GM18502 (cell line): Measurements from ENCODE around the gene OTUB1.

ENCODE experiments used
- ATAC-seq: cut with Tn5 transposase; IDR thresholded peaks from one replicate; pipeline ENCODE4 v1.9.1; 2021; ENCODE audit warnings: mild to moderate bottlenecking; ENCODE audit not compliant: unreplicated experiment, poor library complexity

Gene OTUB1

DNA sequence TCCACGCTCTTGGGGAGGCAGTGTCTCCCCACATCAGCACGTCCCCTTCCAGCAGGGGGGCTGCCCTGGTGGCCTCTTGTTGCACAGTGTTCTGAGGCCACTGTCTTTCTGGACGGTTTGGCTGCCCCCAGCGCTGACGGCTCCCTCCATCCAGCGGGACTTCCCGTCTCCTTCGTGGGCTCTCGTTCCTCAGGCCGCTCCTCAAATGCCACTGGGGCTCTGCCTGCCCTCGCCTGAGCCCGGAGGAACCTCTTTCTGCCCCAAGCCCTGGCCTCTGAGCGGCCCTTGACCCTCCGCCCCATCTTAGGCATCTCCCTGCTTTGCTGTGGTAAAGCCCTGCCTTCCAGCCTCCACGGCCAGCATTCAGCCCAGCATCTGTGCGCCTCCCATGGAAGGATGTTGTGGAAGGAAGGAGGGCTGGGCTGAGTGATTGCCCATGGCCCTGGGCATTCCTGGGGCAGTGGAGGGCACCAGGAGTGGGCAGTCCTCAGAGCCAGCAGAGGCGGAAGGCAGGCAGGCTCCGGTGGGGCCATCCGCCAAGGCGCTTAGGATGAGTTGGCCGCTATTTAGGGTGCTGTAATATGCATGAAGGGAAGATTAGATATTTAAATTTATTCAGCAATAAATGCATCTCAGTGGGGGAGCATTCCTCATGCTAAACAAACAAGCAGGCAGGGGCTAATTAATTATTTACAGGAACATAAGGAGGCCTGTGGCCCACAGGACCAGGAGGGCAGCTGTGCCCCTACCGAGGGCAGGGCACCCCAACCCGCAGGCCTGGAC lies 17.8 kb downstream of the OTUB1 start:
- ATAC-seq: no peak

DNA sequence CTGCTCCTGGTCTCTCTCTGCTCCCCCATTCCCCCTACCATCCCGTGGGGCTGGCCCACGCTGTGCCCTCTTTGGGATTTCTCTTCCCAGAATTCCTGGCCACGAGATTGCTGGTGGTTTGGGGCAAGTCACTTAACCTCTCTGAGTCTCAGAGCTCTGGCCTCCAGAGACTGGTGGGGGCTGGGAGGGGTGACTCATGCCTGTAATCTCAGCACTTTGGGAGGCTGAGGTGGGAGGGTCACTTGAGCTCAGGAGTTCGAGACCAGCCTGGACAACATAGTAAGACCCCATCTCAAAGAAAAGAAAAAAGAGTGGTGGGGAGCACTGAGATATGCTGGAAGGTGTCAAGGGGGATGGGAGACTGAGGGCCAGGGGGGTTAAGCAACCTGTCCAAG lies 18.3 kb downstream of the OTUB1 start:
- ATAC-seq: no peak

DNA sequence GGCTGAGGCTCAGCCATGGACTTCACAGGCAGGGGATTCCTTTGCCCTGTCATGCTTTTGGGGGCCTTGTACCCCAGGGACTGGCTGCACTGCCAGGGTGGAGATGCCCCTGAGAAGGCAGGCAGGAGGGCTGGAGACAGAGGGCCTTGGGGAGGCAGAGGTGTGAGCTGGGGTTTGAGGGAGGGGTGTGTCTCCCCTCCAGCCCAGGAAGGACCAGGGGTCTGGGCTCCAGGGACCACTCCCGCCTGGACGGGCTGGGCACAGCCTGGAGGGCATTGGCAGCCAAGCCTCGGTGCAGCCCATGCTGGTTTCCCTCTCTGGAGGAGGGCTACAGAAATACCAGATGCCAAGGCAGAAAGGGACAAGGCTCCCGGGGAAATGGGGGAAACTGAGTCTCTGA lies 19.5 kb downstream of the OTUB1 start:
- ATAC-seq: no peak

DNA sequence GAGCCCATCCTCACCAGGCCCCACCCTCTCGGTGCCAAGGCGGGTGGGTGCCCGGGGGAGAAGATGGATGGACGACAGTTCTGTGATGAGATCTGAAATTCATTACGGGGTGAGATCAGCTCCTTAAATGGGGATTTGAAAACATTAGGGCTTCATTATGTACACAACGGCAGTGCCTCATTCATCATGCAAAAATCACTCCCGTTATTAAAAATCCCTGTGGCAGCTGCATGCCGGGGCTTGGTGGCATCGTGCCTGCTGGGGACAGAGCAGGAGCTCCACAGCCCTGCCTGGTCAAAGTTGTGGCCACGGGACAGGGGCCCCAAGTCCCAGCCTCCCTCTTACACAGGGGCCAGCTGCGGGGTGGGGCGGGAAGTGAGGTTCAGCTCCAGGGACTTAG lies 20.2 kb downstream of the OTUB1 start:
- ATAC-seq: no peak

DNA sequence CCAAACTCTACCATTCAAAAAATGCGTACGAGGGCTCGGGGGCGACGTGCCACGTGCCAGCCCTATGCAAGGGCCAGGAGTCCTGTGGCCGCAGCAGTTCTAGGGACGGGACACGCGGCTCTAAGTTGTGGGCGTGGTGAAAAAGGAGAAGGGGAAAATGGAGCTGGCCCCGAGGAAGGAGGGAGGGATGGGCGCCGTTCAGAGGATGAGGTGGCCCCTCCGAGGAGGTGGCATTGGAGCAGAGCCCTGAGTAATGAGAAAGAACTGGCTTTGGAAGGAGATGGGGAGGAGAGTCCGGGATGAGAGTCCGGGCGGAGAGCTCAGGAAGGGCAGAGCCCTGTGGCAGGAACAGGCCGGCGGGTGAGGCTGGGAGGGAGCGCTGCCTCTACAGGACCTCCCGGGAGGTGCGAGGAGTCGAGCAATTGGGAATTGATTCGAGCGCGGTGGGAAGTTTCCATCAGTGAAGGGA lies 21.0 kb downstream of the OTUB1 start:
- no peak for ATAC-seq

DNA sequence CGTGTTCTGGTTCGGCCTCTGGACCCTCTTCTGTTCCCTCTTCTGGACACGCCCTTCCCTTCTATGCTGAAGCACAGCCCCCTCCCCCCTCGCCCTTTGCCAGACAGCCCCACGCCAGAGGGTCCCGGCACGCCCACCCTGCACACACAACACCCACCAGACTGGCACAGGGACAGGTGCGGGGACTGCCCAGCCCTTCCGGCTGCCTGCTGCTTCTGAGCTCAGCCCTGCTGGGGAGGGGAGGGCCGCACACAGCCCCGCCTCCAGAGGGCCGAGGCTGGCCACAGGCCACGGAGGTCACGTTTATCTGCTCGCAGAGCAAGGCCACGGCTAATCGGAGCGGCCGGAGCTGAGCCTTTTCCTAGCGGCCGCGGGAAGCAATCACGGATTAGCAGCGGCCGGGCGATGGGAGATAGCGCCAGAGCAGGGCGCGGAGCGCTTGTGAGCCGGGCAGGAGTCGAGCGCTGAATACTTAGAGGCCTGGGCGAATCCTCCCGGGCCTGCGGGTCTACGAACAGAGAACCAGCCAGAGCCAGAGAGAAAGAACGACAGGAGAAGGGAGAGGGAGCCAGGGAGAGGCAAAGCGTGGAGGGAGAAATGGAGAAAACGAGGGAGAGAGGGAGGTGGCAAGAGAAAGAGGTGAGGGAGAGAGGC lies 21.5 kb downstream of the OTUB1 start:
- no peak for ATAC-seq

DNA sequence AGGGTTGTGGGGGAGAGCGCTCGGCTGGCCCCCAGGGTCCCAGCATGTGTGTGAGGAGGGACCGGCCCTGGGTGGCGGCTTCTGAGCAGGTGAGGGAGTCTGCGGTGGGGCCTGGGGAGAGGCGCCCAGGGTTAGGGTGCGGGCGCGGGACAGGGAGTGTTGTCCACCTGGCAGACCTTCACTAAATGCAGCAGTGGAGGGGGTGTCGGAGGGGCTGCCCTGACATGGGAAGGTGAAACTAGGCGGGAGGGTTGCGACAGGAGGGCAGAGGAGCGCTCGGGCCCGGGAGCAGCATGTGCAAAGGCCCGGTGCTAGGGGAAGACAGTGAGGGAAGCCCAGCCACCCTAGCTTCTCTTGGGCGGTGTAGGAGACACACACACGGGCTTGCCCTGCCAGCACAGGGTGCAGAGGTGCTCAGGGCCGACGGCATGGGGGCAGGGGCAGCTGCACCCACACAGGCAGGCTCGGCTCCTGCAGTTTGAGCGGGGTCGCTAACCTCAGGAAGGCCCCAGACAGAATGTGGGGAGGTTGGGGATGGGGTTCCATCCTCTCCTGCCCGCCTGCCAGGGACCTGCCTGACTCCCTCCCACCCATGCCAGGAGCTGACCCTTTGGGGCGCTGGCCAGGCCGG lies 22.2 kb downstream of the OTUB1 start:
- no peak for ATAC-seq

DNA sequence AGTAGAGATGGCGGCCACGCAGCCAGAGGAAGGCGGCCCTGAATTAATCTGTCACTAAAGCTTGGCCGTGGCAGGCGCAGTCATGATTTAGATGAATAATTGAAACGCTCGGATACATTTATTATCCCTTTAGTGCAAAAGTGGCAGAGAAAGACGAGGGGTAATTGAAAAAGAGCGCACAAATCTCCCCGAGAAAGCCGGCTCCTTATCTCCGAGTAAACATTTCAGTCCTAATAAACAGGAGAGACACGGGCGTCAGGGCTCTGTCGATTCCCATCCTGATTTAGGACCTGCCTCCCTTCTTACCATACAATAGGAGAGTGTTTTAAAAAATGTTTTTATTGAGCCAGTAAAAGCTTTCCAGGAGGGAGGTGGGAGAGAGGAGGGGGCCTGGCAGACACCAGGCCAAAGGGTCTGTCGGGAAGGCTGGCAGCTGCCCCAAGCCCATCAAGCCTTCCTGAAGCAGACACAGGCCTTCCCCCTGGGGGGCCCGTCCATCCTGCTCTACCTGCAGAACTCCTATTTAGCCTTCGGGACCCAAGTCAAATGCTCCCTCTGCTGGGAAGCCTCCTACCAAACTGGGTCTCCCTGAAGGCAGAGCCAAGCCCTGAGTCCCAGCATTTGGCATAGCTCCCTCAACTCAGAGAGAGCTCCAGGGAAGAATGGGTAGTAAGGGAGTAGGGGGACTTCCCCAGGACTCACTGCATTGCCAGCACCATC lies 22.8 kb downstream of the OTUB1 start:
- no peak for ATAC-seq

DNA sequence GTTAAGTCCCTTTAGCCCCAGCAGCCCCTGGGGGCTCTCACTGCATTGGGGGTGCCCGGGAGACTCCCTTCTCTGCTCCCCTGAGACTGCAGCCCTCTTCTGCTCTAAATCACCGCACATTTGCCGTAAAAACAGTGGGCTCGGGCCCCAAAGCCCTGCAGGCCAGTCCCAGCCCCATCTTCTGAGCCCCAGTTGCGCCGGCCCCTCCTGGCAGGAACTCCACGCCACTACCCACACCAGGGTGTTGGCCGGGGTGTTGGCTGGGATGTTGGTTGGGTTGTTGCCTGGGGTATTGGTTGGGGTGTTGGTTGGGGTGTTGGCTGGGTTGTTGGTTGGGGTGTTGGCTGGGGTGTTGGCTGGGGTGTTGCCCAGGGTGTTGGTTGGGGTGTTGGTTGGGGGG lies 23.5 kb downstream of the OTUB1 start:
- ATAC-seq: no peak

DNA sequence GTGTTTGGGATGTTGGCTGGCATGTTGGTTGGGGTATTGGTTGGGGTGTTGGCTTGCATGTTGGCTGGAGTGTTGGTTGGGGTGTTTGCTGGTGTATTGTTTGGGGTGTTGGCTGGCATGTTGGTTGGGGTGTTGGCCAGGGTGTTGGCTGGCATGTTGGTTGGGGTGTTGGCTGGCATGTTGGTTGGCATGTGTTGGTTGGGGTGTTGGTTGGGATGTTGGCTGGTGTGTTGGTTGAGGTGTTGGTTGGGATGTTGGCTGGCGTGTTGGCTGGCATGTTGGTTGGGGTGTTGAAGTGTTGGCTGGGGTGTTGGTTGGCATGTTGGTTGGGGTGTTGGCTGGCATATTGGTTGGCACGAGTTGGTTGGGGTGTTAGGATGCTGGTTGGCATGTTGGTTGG lies 24.5 kb downstream of the OTUB1 start:
- no peak for ATAC-seq

DNA sequence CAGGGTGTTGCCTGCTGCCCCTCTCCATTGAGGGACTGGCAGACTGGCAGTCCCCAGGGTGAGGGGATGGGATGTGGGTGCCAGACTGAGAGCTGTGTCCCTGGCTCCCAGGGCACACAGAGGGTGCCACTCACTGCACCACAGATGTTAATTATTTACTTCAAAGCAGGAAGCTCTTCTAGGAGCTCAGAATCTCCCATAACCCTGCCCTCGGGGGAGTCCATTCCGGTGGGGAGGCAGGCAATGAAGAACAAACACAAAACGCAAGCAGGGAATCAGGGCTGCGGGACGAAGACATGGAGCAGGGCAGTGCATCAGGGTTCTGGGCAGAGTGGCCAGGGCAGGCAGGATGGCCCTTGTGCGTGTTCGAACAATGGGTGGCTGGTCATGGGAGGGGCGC lies 25.1 kb downstream of the OTUB1 start:
- ATAC-seq: no peak

DNA sequence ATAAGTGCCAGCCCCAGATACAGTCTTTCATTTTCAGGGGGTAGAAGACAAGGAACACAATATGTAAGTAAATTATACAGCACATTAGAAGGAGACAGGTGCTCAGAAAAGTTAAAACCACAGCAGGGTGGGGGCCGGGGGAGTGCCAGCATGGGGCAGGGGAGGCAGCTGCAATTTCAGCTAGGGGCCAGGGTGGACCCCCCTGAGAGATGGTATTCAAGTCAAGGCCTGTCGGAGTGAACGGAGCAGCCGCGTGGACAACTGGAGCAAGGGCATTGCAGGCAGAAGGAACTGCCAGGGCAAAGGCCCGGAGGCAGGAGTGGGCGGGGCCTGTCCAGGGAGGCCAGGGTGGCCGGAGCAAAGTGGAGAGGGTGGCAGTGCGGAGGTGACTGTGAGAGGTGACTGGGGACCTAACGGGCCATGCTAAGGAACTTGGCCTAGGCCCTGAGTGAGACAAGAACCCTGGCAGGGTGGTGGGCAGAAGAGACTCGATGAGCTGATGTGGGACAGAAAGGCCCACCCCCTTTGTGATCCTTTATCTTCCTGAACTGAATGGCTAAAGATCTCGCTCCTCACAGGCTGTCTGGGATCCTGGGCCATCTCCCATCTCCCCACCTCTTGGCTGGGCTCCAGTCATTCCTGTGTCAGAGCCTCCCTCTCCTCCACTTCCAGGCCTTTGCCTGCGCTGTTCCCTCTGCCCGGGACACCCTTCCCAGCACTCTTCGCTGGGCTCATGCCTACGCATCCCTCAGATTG lies 27.1 kb downstream of the OTUB1 start:
- ATAC-seq: no peak

DNA sequence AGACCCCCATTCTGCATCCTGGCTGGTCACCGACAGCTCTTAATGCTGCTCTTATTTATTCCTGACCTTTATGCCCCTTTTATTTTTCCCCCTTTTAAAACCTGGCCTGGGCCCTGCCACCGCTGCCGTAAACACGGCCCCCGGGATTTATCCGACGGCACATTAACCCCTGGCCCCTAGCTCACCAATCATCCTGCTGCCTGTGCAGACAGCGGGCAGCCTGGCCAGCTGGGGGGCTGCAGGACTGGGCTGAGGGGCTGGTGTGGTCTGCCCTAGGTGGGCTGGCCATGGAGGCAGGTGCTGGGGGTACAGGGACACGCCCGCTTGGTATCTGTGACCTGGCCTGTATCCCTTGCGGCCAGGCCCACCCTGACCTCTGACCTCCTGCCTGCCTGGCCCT lies 28.1 kb downstream of the OTUB1 start:
- ATAC-seq: no peak

DNA sequence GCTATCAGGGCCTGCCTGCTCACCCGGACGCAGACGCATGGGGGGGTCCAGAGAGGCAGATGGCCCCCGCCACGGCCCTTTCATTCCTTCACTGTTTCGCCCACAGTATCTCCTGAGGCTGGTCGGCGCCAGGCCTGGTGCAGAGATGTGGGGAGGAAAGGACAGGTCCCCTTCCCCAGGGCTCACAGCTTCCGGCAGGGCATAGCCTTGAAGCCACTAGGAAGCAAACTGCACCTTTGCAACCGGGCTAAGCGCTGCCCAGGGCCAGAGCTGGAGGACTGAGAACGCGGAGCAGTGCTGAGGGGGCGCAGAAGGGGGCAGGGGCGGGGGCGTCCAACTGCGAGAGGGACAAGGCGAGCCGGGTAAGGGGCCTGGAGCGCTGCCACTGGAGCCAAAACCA lies 29.3 kb downstream of the OTUB1 start:
- no peak for ATAC-seq

DNA sequence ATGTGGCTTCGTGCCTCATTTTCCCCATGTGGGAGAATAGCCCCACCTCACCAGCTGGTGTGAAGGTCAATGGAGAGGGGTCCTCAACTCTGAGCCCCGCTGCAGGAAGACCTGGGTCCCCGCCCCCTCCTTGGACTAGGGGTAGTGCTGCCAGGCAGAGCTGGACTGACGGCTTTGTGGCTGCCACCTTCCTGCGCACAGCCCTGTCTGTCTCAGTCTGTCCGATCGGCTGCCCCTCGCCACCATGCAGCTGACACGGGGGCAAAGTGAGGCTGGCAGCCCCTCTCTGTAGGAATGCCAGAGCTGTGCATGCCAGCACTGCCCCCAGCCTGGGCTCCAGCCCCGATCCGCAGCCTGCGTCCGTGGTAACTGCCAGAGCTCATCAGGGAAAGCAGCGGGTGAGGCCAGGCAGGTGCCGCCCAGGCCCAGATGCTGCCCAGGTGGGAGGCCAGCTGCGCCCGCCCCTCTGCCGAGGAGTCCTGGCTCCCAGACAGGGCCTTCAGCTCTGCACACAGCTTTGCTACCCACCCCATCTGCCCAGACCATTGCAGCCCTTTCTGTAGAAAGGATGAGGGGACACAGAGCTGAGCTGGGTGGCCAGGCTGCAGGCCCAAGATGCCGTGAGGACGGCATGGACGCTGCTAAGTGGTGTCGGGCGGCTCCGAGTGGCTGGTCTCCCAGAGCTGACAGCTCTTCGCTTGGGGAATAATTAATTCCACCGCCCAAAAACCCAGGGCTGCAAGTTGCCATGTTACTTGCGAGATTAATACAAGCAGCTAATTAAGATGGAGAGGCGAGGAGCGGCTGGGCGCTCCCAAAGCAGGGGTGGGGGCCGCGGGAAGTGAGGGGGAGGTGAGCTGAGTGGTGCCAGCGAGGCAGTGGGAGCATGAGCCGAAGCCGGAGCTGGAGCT lies 30.0 kb downstream of the OTUB1 start:
- ATAC-seq: no peak

DNA sequence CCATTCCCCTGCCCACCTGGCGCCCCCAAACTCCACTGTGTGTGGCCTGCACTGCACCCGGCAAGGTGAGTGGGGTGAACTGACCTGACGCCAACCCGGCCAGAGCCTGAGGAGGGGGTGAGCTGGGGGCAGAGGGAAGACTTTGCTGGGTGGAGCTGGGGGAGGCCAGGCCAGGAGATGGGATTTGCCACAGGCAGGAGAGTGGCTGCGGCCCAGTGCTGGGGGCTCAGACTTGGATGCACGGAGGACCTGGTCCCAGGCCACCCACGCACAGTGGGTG lies 31.6 kb downstream of the OTUB1 start:
- no peak for ATAC-seq

DNA sequence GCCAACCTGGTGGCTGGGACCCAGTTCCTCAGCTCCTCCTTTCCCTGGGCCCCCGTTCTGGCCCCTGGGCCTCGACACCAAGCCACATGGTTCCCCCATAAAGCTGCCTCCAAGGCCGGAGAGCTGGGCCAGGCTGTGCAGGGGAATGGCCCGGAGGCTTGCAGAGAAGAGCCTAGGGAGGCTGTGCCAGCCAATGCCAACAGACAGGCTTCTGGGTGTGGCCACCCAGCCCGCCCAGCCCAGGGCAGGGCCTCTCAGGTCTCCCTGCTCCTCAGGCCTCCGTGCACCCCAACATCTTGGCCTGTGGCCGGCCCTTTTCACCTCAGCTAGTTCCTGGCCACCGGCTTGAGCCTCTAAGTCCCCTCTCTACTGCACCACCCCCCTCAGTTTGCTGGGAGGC lies 32.1 kb downstream of the OTUB1 start:
- ATAC-seq: no peak

DNA sequence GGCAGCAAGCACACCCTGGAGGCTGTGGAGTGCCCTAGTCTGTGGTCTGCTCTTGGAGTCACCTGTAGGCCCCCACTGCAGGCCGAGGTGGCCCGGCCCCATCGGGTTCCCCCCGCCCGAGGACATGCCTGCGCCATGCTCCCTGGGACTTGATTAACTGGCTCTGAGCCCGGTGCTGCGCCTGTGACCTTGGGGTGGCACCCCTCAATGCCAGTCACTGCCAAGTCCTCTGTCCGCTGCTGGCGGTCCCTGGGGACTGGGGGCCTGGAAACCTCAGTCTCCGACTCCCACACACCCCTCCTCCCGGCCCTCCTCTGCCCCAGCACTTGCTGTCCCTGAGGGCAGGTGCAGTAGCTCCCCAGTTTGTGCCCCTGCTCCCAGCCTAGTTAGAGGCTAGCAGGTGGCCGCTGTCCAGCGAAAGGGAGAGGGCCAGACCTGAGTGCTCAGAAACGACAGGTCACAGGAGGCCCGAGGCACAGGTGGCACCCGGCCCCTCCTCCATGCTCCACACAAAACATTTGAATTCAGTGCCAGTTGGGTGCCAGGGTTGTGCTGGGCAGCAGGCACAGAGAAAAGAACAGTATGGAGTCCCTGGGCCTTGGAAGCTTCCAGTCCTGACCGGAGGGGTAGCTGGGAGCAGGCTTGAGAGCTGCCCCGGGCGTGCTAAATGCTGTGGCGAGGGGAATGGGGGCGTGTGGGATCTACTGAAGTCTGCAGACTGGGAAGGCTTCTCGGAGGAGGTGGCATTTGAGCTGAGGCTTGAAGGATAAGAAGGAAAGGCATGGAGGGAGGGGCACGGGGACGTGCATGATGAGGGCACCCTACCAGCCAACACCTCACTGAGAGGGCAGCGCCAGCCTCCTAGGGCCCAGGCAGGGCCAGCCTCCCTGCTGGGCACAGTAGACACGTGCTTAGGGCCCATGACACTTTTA lies 33.1 kb downstream of the OTUB1 start:
- ATAC-seq: no peak
